ENCODE data around the gene DMRTA2. TPM values are rescaled to one million over a fixed set of nuclear protein-coding genes. Genes with fewer than 3 reads are reported as not detected.

The DMRTA2 gene
- total RNA-seq, 1 experiment from 2014 or later: not detected

DNA sequence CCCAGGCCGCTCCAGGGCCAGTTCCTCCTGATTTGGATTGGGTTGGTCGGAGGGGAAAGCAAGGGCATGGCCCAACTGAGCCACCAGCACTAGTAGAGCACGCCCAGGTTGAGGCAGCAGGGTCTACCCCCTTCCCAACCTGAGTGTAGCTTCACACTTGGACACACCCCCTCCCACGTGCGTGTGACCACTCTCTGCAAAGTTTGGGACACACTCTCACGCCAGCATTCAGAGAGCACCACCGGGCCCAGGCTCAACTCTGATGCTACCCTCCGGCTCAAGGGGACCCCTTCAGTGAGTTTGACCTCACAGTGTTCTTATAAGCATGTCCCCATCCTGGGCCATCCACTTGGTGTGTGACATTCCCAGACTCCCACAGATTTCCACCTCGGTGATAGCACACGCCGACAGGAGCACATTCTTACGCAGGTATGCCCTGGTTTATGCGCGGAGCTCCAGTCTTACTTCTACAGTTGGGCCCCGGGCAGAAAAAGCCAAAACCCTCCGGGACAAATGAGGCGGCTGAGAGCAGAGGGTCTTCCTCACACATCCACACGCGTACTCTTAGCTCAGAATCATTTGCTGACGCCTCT lies 3.0 kb upstream of the DMRTA2 start:
- Histone ChIP-seq H3K27me3 (peaks cover 59% of the 10 kb centered on the region), H3K36me3 (no peaks in the 10 kb centered on the region), H3K4me3 (no peak overlapping the region), H3K9me3 (no peaks in the 10 kb centered on the region)
- DNase-seq: no peak

DNA sequence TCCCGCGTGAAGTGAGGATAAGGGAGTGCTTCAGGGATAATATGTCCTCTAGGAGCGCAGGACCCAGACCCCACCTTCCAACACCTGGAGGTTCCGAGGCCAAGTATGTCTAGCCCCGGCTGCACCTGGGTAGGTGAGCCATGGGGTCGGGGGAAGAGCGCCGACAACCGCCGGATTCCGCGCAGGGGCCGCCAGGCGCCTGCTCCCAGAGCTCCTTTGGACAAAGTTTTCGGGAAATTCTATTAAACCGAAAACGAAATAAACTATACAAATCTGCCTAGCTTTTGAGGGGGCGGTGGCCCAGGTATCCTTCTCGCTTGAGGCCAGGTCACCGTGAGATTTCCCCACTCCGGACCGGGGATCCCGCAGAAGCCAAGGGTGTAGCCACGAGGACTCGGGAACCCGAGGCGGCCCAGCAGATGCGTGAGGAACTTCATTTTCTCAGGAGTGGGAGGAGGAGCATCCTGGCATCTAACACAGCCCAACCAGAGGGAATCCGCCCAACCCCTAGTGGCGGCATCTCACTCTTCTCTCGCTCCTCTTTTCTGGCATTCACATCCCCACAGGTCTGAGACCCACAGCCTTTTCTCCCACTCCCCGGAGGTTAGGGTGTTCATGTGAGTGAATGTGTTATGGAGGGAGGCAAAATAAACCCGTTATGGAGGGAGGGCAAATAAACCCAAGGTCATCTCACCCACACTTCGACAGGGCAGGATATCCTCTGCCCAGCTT lies 2.3 kb upstream of the DMRTA2 start:
- no peaks in the 10 kb centered on the region for H3K36me3 ChIP-seq
- H3K9me3 ChIP-seq: no peaks in the 10 kb centered on the region
- DNase-seq: no peak
- H3K27me3 ChIP-seq: peaks cover 56% of the 10 kb centered on the region
- H3K4me3 ChIP-seq: no peak overlapping the region; the same call in 1 of the 2 replicates

DNA sequence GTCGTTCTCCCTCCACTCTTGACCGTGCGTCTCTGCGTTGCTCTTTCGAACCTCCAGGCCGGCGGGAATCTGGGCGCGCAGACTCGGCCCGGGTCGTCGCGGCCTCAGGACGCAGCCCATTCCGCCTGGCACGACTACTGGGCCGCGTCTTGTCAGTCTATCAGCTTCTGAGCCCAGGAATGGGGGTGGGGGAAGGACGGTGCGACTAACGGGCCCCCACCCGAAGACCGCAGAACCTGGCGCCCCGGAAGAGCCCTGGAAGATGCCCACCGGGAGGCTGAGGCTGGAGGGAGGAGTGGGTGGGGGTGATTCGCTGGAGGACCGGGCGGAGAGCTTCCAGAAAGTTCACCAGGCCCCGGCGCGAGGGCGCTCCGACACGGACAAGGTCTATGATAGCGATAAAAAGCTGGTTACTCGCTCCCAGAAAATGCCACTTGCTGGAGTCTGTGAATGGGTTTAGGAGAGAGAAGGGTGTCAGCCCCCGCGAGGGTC lies 1.7 kb upstream of the DMRTA2 start:
- H3K36me3 ChIP-seq: no peaks in the 10 kb centered on the region
- H3K9me3 ChIP-seq: no peaks in the 10 kb centered on the region
- H3K27me3 ChIP-seq: peaks cover 53% of the 10 kb centered on the region
- peak overlapping the region; percentile 53 for H3K4me3 ChIP-seq
- no peak for DNase-seq

- peak overlapping the region; percentile 53 for H3K4me3 ChIP-seq
- no peaks in the 10 kb centered on the region for H3K36me3 ChIP-seq
- H3K9me3 ChIP-seq: no peaks in the 10 kb centered on the region
- H3K27me3 ChIP-seq: peaks cover 47% of the 10 kb centered on the region
- peak; percentile 25 for DNase-seq
These were observed 1.0 kb upstream of the DMRTA2 start for GRCh38 chr1:50424045-50424883.

DNA sequence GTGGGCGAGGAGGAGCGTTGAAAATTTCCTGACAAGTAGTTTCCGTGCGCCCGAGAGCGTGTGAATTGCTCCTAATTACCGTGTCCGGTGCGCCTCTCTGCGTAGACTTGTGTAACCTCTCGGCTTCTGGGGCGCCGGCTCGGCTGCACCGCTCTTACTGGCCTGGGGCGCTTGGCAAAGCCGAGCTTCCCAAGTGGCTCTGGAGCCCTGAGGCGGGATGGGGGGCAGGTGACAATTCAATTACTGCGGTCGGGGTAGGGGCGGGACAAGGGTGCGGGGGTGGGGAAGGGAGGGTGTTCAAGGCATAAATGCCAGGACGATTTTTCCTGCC lies 392 bp upstream of the DMRTA2 start:
- H3K36me3 ChIP-seq: no peaks in the 10 kb centered on the region
- H3K9me3 ChIP-seq: no peaks in the 10 kb centered on the region
- peak; percentile 27 for DNase-seq
- peak overlapping the region; percentile 53 for H3K4me3 ChIP-seq
- H3K27me3 ChIP-seq: peaks cover 41% of the 10 kb centered on the region

GRCh38 chr1:50422675-50422945 lies 633 bp downstream of the DMRTA2 start:
- H3K27me3 ChIP-seq: peaks cover 34% of the 10 kb centered on the region
- no peak for DNase-seq
- no peaks in the 10 kb centered on the region for H3K9me3 ChIP-seq
- no peak overlapping the region for H3K4me3 ChIP-seq
- H3K36me3 ChIP-seq: no peaks in the 10 kb centered on the region

DNA sequence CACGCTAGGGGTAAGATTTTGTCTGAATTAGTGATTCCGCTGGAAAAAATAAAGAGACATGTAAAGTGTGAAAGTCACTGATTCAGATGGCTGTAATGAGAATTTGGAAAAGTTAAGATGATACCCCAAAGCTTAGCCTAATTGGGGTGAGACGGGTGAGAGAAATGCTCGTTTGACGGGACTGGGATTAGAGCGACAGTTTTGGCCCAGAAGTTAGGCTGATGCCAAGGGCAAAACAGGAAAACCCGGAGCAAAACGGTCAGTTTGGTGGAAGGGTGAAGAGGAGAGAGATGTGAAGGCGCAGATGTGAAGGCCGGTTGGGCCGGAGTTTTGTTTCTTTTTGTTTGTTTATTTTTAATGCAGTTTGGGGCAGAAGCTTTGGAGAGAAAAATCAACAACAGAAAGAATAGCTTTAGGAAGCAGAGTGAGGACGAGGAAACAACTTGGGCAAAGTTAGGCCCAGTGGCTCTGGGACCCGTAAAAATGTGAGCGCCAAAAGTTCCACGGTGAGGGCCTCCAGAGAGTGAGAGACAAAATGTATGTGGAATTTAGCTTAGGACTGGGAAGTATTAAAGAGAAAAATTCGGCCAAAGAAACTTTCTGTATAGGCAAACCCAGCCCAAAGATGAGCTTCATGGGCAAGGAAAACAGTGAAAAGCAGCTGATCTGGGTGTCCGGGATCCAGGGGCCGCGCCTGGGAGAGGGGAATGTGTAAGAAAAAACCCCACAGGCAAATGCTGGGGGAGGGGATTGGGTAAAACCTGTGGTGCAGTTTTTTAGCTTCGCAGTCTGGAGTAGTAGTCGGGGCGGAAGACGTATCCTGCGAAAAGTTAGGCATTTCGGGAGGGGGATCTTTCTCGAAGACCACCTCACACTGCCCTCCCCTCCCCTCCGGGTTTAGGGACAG lies 1.2 kb downstream of the DMRTA2 start:
- Histone ChIP-seq H3K36me3 (no peaks in the 10 kb centered on the region), H3K4me3 (no peak overlapping the region), H3K9me3 (no peaks in the 10 kb centered on the region), H3K27me3 (peaks cover 30% of the 10 kb centered on the region)
- DNase-seq: no peak

GRCh38 chr1:50421366-50421748 lies 1.9 kb downstream of the DMRTA2 start:
- Histone ChIP-seq H3K27me3 (peaks cover 23% of the 10 kb centered on the region), H3K36me3 (no peaks in the 10 kb centered on the region), H3K9me3 (no peaks in the 10 kb centered on the region), H3K4me3 (no peak overlapping the region)
- no peak for DNase-seq

DNA sequence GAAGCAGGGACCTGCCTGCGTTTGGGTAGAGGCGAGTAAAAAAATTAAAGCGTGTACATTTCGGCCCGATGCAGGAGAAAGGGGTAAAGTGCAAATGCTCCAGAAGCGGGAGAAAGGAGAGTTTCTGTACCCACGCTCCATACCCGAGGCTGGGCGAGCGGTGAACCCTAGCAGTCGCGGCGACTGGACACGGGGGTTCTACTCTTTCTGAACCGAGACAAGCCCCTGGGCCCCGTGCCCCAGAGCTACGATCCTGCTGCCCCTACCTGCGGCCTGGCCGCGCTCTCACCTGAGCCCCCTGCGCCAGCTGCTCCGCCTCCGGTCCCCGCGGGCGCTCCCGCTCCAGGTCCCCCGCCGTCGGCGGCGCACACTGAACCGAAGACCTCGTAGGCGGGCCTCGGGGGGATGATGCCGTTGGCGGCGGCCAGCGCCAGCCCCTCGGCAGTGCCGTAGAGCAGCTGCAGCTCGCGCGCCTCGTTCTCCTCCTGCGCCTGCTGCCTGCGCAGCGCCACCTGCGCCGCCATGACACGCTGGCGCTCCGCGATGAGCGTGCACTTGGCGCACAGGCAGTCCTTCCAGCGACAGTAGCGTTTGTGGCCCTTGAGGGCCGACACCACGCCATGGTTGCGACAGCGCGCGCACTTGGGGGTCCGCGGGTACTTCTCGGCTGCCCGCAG lies 2.4 kb downstream of the DMRTA2 start:
- Histone ChIP-seq H3K36me3 (no peaks in the 10 kb centered on the region), H3K27me3 (peaks cover 18% of the 10 kb centered on the region), H3K9me3 (no peaks in the 10 kb centered on the region), H3K4me3 (no peak overlapping the region)
- no peak for DNase-seq

GRCh38 chr1:50419907-50420677 lies 3.2 kb downstream of the DMRTA2 start:
- no peak for DNase-seq
- Histone ChIP-seq H3K9me3 (no peaks in the 10 kb centered on the region), H3K4me3 (no peak overlapping the region), H3K27me3 (peaks cover 11% of the 10 kb centered on the region; the same call in 1 of the 2 replicates), H3K36me3 (no peaks in the 10 kb centered on the region)

GRCh38 chr1:50419192-50419906 lies 3.9 kb downstream of the DMRTA2 start:
- Histone ChIP-seq H3K36me3 (no peaks in the 10 kb centered on the region), H3K9me3 (no peaks in the 10 kb centered on the region), H3K27me3 (peaks cover 6% of the 10 kb centered on the region; the same call in 1 of the 2 replicates), H3K4me3 (no peak overlapping the region)
- DNase-seq: no peak

DNA sequence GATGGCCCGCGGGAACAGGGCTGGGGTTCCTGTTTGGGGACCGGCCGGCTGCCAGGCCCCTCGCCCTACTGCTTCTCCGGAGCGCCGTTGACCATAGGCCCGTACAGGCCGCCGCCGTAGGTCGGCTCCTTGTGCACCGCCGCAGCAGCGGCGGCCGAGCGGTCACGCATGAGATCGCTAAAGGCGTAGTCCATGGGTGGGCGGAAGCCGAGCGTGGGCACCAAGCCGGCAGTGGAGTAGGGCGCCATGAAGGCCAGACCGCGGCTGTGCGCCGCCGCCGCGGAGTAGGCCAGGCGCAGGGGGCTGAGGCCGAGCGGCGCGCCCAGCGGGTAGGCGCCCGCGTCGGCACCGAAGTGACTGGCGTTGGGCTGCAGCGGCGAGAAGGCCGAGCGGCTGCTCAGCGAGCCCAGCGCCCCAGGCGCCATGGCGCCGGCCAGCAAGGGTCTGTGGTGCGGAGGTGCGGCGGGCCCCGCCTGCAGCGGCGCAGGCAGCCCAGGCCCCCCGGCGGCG lies 4.6 kb downstream of the DMRTA2 start:
- H3K9me3 ChIP-seq: no peaks in the 10 kb centered on the region
- no peak for DNase-seq
- H3K4me3 ChIP-seq: no peak overlapping the region
- H3K36me3 ChIP-seq: no peaks in the 10 kb centered on the region
- peaks cover 4% of the 10 kb centered on the region; the same call in 1 of the 2 replicates for H3K27me3 ChIP-seq

- Histone ChIP-seq H3K27me3 (peaks cover 4% of the 10 kb centered on the region; the same call in 1 of the 2 replicates), H3K4me3 (no peak overlapping the region), H3K36me3 (no peaks in the 10 kb centered on the region), H3K9me3 (no peaks in the 10 kb centered on the region)
- no peak for DNase-seq
These were observed 5.2 kb downstream of the DMRTA2 start for GRCh38 chr1:50417946-50418599.

DNA sequence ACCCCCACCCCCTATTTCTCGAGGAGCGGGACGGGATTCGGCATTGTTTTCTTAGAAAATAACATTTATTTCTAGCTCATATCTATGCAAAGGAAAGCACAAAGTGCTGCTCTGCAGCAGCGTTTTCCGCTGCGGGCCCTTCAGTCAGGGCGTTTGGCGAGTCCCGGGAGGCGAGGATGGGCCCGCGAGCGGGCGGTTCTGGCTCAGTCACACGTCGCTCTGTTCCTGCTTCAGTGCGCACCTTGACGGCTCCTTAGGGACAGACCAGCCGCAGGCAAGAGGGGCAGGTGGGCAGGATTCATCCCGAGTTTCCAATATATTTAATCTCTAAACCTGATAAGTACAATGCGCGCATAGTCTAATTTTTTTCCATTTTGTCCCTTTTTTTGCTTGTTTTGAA lies 5.7 kb downstream of the DMRTA2 start:
- no peak for DNase-seq
- peaks cover 4% of the 10 kb centered on the region; the same call in 1 of the 2 replicates for H3K27me3 ChIP-seq
- H3K4me3 ChIP-seq: no peak overlapping the region
- H3K9me3 ChIP-seq: no peaks in the 10 kb centered on the region
- H3K36me3 ChIP-seq: no peaks in the 10 kb centered on the region

All from MG63 (cell line).